ENCODE data around the gene C4orf51. TPM values are rescaled to one million over a fixed set of nuclear protein-coding genes. Genes with fewer than 3 reads are reported as not detected.

Gene C4orf51
- total and polyA plus RNA-seq, 2 of the 8 experiments (the other 6 are each of a cell fraction or from before 2014, with no cell fraction given) = 0.54 TPM; not detected in 1

GRCh38 chr4:145775406-145775805 is 95.5 kb downstream of the C4orf51 start:
- no peaks in the 10 kb centered on the region for H3K27me3 ChIP-seq (replicated peaks in 1 of 4; ENCODE audit: control insufficient read depth in 3 of 4, extremely low read depth in 1 of 4, insufficient read depth in 3 of 4, low read length in 3 of 4)
- no peak overlapping the region for H2BK20ac ChIP-seq (ENCODE audit: low read length)
- no peak overlapping the region; the same call in 1 of the 2 replicates for H3K27ac ChIP-seq (ENCODE audit: low read depth, low read length)
- H4K91ac ChIP-seq (replicated peaks; ENCODE audit: insufficient read length, low read length) = no peak overlapping the region
- H3K4me2 ChIP-seq (ENCODE audit: insufficient read depth in 1 of 2, low read depth in 2 of 2, low read length in 2 of 2) = no peak overlapping the region
- no peak overlapping the region for H3K23ac ChIP-seq (ENCODE audit: insufficient read length)
- 0 out of 2 replicates have a peak, but pooled peaks cover 2% of the 10 kb centered on the region for H3K79me1 ChIP-seq (ENCODE audit: low read depth, low read length)
- no peak overlapping the region for H2BK120ac ChIP-seq (replicated peaks; ENCODE audit: low read depth, low read length)
- H3K4me1 ChIP-seq (replicated peaks in 1 of 4; ENCODE audit: control insufficient read depth in 3 of 4, insufficient read depth in 4 of 4, low read length in 3 of 4) = peaks cover 0 to 6% (median 4%) of the 10 kb centered on the region in 4 experiments; a peak in 4 of 7 replicates
- 0 out of 2 replicates have a peak overlapping the region, but pooled peaks have one; percentile 21 for H2BK5ac ChIP-seq (ENCODE audit: low read depth, low read length)
- H3K14ac ChIP-seq (ENCODE audit: insufficient read length) = no peak overlapping the region
- 76% methylated on average over 3 of the region's 3 CpGs; no CpG with 5 or more reads in 1 of the 2 experiments for WGBS, 2 experiments (ENCODE audit: extremely low coverage in 1 of 2, insufficient coverage in 1 of 2, insufficient read length in 1 of 2, insufficient replicate concordance in 2 of 2, low coverage in 1 of 2, low lambda C conversion rate in 2 of 2, missing lambda C conversion rate in 1 of 2)
- H2AFZ ChIP-seq (ENCODE audit: low read length) = no peak overlapping the region
- no peak overlapping the region; the same call in 1 of the 2 replicates for H2BK12ac ChIP-seq (ENCODE audit: low read depth, low read length)
- no peak overlapping the region for H4K8ac ChIP-seq (ENCODE audit: extremely low read depth, insufficient read depth, low read length)
- H3K23me2 ChIP-seq (ENCODE audit: low read depth, low read length) = no peaks in the 10 kb centered on the region
- CTCF ChIA-PET (ENCODE audit: partially characterized antibody) = interaction anchor here (0.9 to 1.3 kb wide), 4 partner anchors 8 to 203 kb away, joined by 3 to 4 read pairs (median 4); partner anchors contain the start of gene ZNF827
- H3K9ac ChIP-seq (replicated peaks in 1 of 4; ENCODE audit: extremely low read depth in 1 of 4, low read depth in 3 of 4, low read length in 3 of 4) = no peak overlapping the region
- H3K9me3 ChIP-seq (ENCODE audit: insufficient read depth in 2 of 2, low read depth in 1 of 2, low read length in 1 of 2) = no peaks in the 10 kb centered on the region
- POLR2A ChIA-PET (ENCODE audit: partially characterized antibody) = no interaction called here
- FAIRE-seq (no peak), DNase-seq (ENCODE audit: low read depth in 1 of 2, low spot score in 2 of 2) (no peak)
- H2AK5ac ChIP-seq (ENCODE audit: low read depth, low read length) = no peak overlapping the region
- no peak overlapping the region for H3K4me3 ChIP-seq (ENCODE audit: extremely low read depth in 1 of 4, insufficient read depth in 2 of 4, low read depth in 3 of 4, low read length in 4 of 4)
- H4K20me1 ChIP-seq (replicated peaks in 1 of 2; ENCODE audit: control insufficient read depth in 1 of 2, insufficient read depth in 2 of 2, low read length in 2 of 2) = no peaks in the 10 kb centered on the region
- H2BK15ac ChIP-seq (ENCODE audit: low read length) = no peak overlapping the region; the same call in 1 of the 2 replicates
- H4K5ac ChIP-seq (ENCODE audit: insufficient read length, low read depth, low read length) = no peak overlapping the region
- no peak overlapping the region for H3K4ac ChIP-seq (replicated peaks; ENCODE audit: insufficient read length, low read depth, low read length)
- H3K79me2 ChIP-seq (ENCODE audit: control insufficient read depth in 1 of 2, insufficient read depth in 2 of 2, low read length in 2 of 2) = no peaks in the 10 kb centered on the region
- no peak overlapping the region for H3K56ac ChIP-seq (replicated peaks; ENCODE audit: insufficient read length, low read depth, low read length)
- peaks cover 9 to 46% (median 26%) of the 10 kb centered on the region in 4 experiments; a peak in 7 of 8 replicates for H3K36me3 ChIP-seq (ENCODE audit: control insufficient read depth in 2 of 4, insufficient read depth in 4 of 4, low read length in 3 of 4)
- no peak overlapping the region for H3K18ac ChIP-seq (ENCODE audit: extremely low read depth, low read length)
- no peak for TF ChIP-seq CHD1 (IDR thresholded peaks at IDR 0.05; ENCODE audit: low read depth, low read length)
- TF ChIP-seq CEBPB (IDR thresholded peaks at IDR 0.05; ENCODE audit: low read depth, low read length) = no peak
- TF ChIP-seq GABPA (IDR thresholded peaks at IDR 0.05; ENCODE audit: borderline replicate concordance, insufficient read depth, low read length) = no peak
- no peak for TF ChIP-seq POLR2AphosphoS5 (IDR thresholded peaks at IDR 0.05; ENCODE audit: low read depth, low read length)
- TF ChIP-seq JUN (IDR thresholded peaks at IDR 0.05; ENCODE audit: low read depth, low read length) = no peak
- TF ChIP-seq SRF (IDR thresholded peaks at IDR 0.05; ENCODE audit: low read depth, low read length) = no peak
- TF ChIP-seq ZNF274 (IDR thresholded peaks at IDR 0.05; ENCODE audit: borderline replicate concordance, extremely low read depth, low read length) = no peak
- TF ChIP-seq TEAD4 (IDR thresholded peaks at IDR 0.05; ENCODE audit: low read depth, low read length) = no peak
- TF ChIP-seq ATF3 (IDR thresholded peaks at IDR 0.05; ENCODE audit: insufficient read depth, low read depth, low read length) = no peak
- no peak for TF ChIP-seq RFX5 (IDR thresholded peaks at IDR 0.05; ENCODE audit: borderline replicate concordance, low read depth, low read length)
- no peak for TF ChIP-seq TAF7 (optimal IDR thresholded peaks at IDR 0.05; ENCODE audit: borderline replicate concordance, low read depth, low read length)
- no peak for TF ChIP-seq SAP30 (IDR thresholded peaks at IDR 0.05; ENCODE audit: insufficient read depth, insufficient replicate concordance, low read length)
- no peak for TF ChIP-seq FOSL1 (IDR thresholded peaks at IDR 0.05; ENCODE audit: insufficient read depth, low read depth, low read length)

All from H1 (cell line).